Esophagus (tissue), 2 donors: ENCODE data around the gene SRSF3. TPM values are rescaled to one million over a fixed set of nuclear protein-coding genes. Genes with fewer than 3 reads are reported as not detected.
"Not testable (repeated sequence)": the region's sequence is repeated elsewhere in the genome, so short reads cannot be mapped to it uniquely, and the experiment has no call there.

Experiments
- H3K27ac ChIP-seq, 2 donors: one replicate each; pipeline ENCODE4 v1.5.1; 2013; ENCODE audit warnings: low read depth in 2 of 2, mild to moderate bottlenecking in 2 of 2, inconsistent platforms in 1 of 2, low read length in 1 of 2, moderate library complexity in 1 of 2
- H3K27me3 ChIP-seq, 2 donors: one replicate each; pipeline ENCODE4 v1.6.1; 2013; ENCODE audit warnings: low read length in 2 of 2, control low read depth in 1 of 2, mild to moderate bottlenecking in 1 of 2; ENCODE audit not compliant: insufficient read depth in 2 of 2, control insufficient read depth in 1 of 2
- H3K36me3 ChIP-seq, 2 donors: one replicate each; pipeline ENCODE4 v1.6.1; 2013; ENCODE audit warnings: low read length in 1 of 2; ENCODE audit not compliant: control insufficient read depth in 2 of 2, insufficient read depth in 2 of 2
- H3K4me1 ChIP-seq, 2 donors: one replicate each; pipeline ENCODE4 v1.6.1; 2013; ENCODE audit warnings: low read length in 1 of 2; ENCODE audit not compliant: control insufficient read depth in 2 of 2, insufficient read depth in 2 of 2
- H3K4me3 ChIP-seq, 2 donors: one replicate each; pipeline ENCODE4 v1.5.1; 2013; ENCODE audit warnings: low read length in 2 of 2, mild to moderate bottlenecking in 2 of 2, low read depth in 1 of 2, moderate library complexity in 1 of 2
- H3K9me3 ChIP-seq, 2 donors: one replicate each; pipeline ENCODE4 v1.6.1; 2013; ENCODE audit warnings: mild to moderate bottlenecking in 2 of 2, low read depth in 1 of 2, low read length in 1 of 2, moderate library complexity in 1 of 2; ENCODE audit not compliant: control insufficient read depth in 2 of 2, insufficient read depth in 1 of 2
- WGBS, 2 donors: extraction: QIAGEN DNeasy Blood & Tissue Kit; methylation state at CpG; one replicate each; pipeline ENCODE4 v1.1.7; 2013; 5-methylcytosine and 5-hydroxymethylcytosine counted together
- polyA plus RNA-seq, 2 donors: library from polyadenylated mRNA; stranded (reverse); fragments of 200-250 nt; gene quantifications; one replicate each; pipeline ENCODE4 v1.2.3, GENCODE V29; 2013
- donor health status: healthy with polysubstance abuse.
- donor health status: Bipolar disorder and iron deficiency.

Gene SRSF3
- polyA plus RNA-seq, 2 donors = 103 to 247 TPM

DNA sequence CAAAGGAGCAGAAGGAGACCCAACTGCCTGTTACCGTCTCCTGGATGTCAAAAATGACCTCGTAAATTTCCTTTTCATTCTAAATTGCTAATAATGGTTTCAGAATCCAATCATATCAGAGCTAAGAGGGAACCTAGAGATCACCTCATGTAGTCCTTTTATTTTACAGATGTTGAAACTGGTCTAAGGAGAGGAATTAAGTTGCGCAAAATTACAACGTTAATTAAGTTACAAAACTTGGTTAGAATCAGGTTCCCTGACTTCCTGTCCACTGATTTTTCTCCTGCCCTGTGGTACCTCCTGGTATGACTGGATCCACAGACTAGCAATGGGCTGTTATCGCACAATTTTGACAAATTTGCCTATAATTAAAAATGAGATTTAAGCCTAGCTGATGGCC, 37.9 kb upstream of the SRSF3 start:
- WGBS, 2 donors = 76 to 81% methylated on average over 5 of the region's 5 CpGs
- Histone ChIP-seq H3K9me3 (no peaks in the 10 kb centered on the region), H3K4me1 (no peaks in the 10 kb centered on the region), H3K27ac (no peak overlapping the region), H3K4me3 (no peak overlapping the region), H3K27me3 (no peaks in the 10 kb centered on the region), H3K36me3 (no peaks in the 10 kb centered on the region)

DNA sequence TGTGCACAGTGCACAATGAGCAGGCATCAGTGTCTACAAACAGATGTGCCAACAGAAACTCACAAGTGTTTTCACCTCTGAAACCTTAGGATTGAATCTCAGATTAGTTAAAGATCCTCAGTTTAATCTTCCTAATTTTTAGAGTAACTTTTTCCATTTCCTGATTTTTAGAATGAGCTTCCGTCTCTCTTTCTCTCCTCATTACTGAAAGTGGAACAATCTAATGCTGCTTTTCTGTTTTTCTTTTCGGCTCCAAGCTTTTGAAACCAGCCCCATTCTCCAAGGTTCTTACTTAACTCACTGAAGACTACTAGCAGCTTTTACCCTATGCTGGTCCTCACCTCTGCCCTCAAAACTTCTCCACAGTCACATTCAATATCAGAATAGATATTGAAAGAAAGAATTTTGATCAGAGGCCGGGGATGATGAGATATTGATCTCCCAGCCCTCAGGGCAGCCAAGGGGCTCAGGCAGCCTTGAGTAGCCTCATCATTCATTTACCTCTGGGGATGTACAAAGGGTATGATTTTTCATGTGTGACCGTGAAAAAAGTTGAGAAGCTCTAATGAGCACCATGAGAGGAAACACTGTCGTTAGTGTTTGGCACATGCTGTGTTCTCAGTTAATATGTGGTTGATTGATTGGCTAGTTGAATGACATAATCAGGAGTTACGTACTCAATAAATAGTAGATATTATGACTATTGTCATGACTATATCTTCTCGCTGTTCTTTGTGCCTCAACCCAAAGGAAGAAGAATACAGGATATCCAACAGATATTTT, 35.0 kb upstream of the SRSF3 start:
- WGBS, 2 donors = 77 to 85% methylated on average over 7 of the region's 7 CpGs
- Histone ChIP-seq H3K27me3 (no peaks in the 10 kb centered on the region), H3K9me3 (no peaks in the 10 kb centered on the region), H3K4me1 (no peaks in the 10 kb centered on the region), H3K4me3 (no peak overlapping the region), H3K36me3 (no peaks in the 10 kb centered on the region), H3K27ac (no peak overlapping the region)

DNA sequence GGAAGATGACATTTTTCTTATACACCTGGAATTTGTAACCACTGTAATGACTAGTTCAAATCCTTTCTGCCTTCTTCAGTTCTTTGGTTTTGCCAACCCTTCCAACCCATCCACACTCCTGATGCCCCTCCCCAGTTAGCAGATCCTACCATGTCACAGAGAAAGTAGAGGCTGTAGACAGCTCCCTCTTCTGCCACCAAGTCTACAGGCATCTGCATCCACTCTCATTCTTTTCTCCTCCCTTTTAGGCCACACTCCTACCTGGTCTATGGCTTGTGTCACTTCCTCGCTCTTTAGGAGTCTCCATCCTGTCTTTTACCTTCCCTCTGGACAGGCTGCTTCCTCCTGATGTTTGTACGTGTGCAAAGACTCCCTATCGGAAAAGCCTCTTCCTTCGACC, 33.3 kb upstream of the SRSF3 start:
- Histone ChIP-seq H3K4me1 (no peaks in the 10 kb centered on the region), H3K9me3 (no peaks in the 10 kb centered on the region), H3K36me3 (no peaks in the 10 kb centered on the region), H3K4me3 (no peak overlapping the region), H3K27me3 (no peaks in the 10 kb centered on the region), H3K27ac (no peak overlapping the region)
- 95 to 96% methylated on average over 4 of the region's 4 CpGs for WGBS, 2 donors

DNA sequence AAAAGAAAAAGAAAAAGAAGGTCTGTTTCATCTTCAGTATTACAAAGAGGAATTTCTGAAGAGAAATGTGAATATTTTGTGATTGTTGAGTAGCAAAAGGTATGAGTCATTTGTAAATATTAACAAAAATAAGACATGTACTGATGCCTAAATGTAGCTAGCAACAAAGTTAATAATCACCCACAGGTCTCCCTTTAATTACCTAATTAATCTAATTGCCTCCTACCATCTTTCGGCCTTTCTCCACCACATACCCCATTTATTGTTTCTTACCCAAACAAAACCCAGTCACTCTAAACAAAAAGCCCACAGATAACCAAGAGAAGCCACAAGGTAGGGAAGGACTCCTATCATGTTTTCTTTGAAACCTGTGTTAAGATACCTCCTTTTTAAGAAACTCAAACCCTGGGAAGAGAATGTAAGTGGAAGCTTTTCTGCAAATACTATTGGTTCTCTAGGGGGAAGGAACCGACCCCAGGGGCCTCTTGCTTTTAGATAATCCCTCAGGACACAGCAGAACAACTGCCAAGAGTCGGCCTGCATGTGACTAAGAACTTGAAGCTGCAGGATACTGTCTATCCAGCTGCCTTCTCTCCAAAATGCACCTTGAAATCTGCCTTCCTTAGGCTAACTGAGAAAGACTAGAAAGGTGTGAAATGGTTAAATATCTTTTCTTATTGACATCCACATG, 30.8 kb upstream of the SRSF3 start:
- no peaks in the 10 kb centered on the region for H3K36me3 ChIP-seq
- no peak overlapping the region for H3K27ac ChIP-seq
- H3K27me3 ChIP-seq = no peaks in the 10 kb centered on the region
- H3K4me1 ChIP-seq = no peaks in the 10 kb centered on the region
- H3K9me3 ChIP-seq = no peaks in the 10 kb centered on the region
- no peak overlapping the region for H3K4me3 ChIP-seq
- WGBS, 2 donors = 50 to 54% methylated on average over 3 of the region's 3 CpGs

DNA sequence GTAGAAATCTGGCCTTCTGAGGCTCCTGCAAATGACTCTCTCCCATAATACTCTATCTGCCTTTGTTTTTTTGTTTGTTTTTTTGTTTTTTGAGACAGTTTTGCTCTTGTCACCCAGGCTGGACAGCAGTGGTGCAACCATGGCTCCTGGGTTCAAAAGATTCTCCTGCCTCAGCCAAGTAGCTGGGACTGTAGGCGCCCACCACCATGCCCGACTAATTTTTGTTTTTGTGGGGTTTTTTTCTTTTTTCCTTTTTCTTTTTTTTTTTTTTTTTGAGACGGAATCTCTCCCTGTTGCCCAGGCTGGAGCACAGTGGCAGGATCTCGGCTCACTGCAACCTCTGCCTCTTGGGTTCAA, 30.3 kb upstream of the SRSF3 start:
- WGBS, 2 donors = 87 to 91% methylated on average over 4 of the region's 4 CpGs
- no peaks in the 10 kb centered on the region for H3K36me3 ChIP-seq
- no peaks in the 10 kb centered on the region for H3K27me3 ChIP-seq
- H3K9me3 ChIP-seq = no peaks in the 10 kb centered on the region
- H3K4me3 ChIP-seq = no peak overlapping the region
- no peak overlapping the region for H3K27ac ChIP-seq
- H3K4me1 ChIP-seq = no peaks in the 10 kb centered on the region

DNA sequence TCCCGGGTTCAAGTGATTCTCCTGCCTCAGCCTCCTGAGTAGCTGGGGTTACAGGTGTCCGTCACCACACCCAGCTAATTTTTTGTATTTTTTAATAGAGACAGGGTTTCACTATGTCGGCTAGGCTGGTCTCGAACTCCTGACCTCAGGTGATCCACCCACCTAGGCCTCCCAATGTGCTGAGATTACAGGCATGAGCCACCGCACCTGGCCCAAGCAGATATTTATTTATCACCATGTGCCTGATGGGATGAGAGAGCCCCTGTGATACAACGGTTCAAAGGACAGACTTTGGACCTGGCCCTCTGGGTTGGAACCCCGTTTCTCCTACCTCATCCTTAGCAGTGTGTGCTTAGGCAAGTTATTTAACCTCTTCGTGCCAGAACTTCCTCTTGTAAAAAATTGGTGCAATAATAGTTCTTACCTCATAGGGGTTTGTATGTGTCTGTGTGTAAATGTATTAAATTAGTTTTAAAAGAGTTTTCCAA, 27.7 kb upstream of the SRSF3 start:
- H3K4me3 ChIP-seq = no peak overlapping the region
- no peaks in the 10 kb centered on the region for H3K9me3 ChIP-seq
- H3K36me3 ChIP-seq = no peaks in the 10 kb centered on the region
- H3K27me3 ChIP-seq = no peaks in the 10 kb centered on the region
- no peaks in the 10 kb centered on the region for H3K4me1 ChIP-seq
- H3K27ac ChIP-seq = no peak overlapping the region
- WGBS, 2 donors = 79 to 89% methylated on average over 8 of the region's 8 CpGs

DNA sequence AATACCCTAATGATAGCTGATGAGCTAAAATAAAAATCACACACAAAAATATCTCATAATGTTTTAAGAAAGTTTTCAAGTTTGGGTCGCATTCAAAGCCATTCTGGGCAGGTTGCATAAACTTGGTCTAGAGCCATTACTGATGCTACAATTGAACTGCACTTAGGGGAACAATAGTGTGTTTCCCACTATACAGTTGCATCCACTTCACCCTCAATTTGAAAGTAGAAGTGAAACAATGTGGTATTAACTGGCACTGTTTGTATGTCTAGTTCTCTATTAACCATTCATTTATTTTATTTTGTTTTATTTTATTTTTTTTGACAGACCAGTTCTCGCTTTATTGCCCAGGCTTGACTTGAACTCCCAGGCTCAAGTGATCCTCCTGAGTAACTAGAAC, 23.9 kb upstream of the SRSF3 start:
- H3K9me3 ChIP-seq = no peaks in the 10 kb centered on the region
- H3K4me3 ChIP-seq = no peak overlapping the region
- no peaks in the 10 kb centered on the region for H3K36me3 ChIP-seq
- H3K27me3 ChIP-seq = no peaks in the 10 kb centered on the region
- no peaks in the 10 kb centered on the region for H3K4me1 ChIP-seq
- WGBS, 2 donors = 80 to 90% methylated on average over 2 of the region's 2 CpGs
- H3K27ac ChIP-seq = no peak overlapping the region

DNA sequence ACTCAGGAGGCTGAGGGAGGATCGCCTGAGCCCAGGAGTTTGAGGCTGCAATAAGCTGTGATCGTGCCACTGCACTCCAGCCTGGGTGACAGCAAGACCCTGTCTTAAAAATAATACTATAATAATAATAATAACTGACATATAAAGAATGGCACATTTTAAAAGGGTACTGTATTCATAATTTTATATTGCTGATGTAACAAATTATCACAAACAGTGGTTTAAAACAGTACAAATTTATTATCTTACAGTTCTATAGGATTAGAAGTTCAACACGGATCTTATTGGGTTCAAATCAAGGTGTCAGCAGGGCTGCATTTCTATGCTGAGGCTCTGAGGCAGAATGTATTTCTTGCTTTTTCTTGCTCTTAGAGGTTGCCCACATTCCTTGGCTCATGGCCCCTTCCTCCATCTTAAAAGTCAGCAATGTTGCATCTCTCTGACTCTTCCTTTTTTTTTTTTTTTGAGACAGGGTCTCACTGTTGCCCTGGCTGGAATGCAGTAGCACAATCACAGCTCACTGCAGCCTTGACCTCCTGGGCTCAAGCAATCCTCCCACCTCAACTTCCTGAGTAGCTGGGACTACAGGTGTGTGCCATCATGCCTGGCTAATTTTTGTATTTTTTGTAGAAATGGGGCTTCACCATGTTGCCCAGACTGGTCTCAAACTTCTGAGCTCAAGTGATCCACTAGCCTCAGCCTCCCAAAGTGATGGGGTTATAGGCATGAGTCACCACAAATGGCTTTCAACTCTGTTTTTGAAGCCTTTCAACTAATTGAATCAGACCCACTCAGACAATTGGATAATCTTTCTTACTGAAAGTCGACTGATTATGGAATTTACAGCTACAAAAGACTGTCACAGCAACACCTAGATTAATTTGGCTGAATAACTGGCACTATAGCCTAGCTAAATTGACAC, 22.8 kb upstream of the SRSF3 start:
- Histone ChIP-seq H3K4me1 (no peaks in the 10 kb centered on the region), H3K27me3 (no peaks in the 10 kb centered on the region), H3K9me3 (no peaks in the 10 kb centered on the region), H3K27ac (no peak overlapping the region), H3K4me3 (no peak overlapping the region), H3K36me3 (no peaks in the 10 kb centered on the region)
- WGBS, 2 donors = 83 to 84% methylated on average over 4 of the region's 4 CpGs

DNA sequence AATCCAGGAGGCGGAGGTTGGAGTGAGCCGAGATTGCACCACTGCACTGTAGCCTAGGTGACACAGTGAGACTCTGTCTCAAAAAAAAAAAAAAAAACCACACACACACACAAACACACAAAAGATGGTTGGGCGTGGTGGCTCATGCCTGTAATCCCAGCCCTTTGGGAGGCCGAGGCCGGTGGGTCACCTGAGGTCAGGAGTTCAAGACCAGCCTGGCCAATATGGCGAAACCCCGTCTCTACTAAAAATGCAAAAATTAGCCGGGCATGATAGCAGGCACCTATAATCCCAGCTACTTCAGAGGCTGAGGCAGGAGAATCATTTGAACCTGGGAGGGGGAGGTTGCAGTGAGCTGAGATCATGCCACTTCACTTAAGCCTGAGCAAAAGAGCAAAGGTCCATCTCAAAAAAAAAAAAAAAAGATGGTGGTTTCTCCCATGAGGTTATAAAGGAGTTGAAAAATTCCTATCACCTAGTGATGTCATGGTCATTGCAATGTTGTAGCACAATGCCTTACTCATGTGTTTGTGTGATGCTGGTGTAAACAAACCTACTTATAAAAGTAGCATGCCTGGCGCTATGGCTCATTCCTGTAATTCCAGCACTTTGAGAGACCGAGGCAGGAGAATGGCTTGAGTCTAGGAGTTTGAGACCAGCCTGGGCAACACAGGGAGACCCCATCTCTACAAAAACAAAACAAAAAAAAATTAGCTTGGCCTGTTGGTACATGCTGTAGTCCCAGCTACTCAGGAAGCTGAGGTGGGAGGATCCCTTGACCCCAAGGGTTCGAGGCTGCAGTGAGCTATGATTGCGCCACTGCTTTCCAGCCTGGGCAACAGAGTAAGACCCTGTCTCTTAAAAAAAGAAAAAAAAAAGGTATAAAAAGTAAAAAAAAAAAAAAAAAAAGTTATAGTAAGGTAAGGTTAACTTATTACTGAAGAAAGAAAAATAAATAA, 21.5 kb upstream of the SRSF3 start:
- not testable (repeated sequence) for H3K4me3 ChIP-seq, H3K9me3 ChIP-seq, H3K36me3 ChIP-seq, H3K27me3 ChIP-seq, H3K27ac ChIP-seq, H3K4me1 ChIP-seq
- 84 to 87% methylated on average over 12 of the region's 12 CpGs for WGBS, 2 donors
